WERI-Rb-1 (cell line): Measurements from ENCODE around the gene RBM33.

ENCODE experiments used
- DNase-seq: peaks from one replicate; pipeline ENCODE4 v3.0.0-alpha.2; 2020
- H3K27ac ChIP-seq: fragments of 250-450 bp; sonication (Bioruptor Pico); 2 replicates; pipeline ENCODE4 v1.5.1; 2020; ENCODE audit warnings: mild to moderate bottlenecking, moderate library complexity
- H3K27me3 ChIP-seq: fragments of 250-450 bp; sonication (Bioruptor Pico); 2 replicates; pipeline ENCODE4 v1.5.1; 2021; ENCODE audit warnings: mild to moderate bottlenecking, low read depth, moderate library complexity; ENCODE audit not compliant: insufficient read depth, severe bottlenecking
- H3K36me3 ChIP-seq: fragments of 250-450 bp; sonication (Bioruptor Pico); 2 replicates; pipeline ENCODE4 v1.5.1; 2020; ENCODE audit warnings: mild to moderate bottlenecking, moderate library complexity
- H3K4me3 ChIP-seq: 2 replicates; pipeline ENCODE4 v1.5.1; 2011; ENCODE audit warnings: low read depth, mild to moderate bottlenecking, control low read depth, low read length
- H3K9me3 ChIP-seq: fragments of 250-450 bp; sonication (Bioruptor Pico); 2 replicates; pipeline ENCODE4 v1.5.1; 2021; ENCODE audit warnings: mild to moderate bottlenecking, moderate library complexity; ENCODE audit not compliant: severe bottlenecking
- CTCF ChIP-seq: IDR thresholded peaks from 2 replicates; pipeline ENCODE4 v1.5.1; 2011; ENCODE audit warnings: low read depth, mild to moderate bottlenecking, control low read depth, inconsistent platforms, low read length

RBM33 gene

GRCh38 chr7:155733582-155734444, 89.4 kb downstream of the RBM33 start:
- no peaks in the 10 kb centered on the region for H3K9me3 ChIP-seq
- H3K4me3 ChIP-seq = no peak overlapping the region
- H3K36me3 ChIP-seq = peaks cover 42% of the 10 kb centered on the region
- no peak for DNase-seq
- H3K27ac ChIP-seq = no peak overlapping the region
- TF ChIP-seq CTCF = no peak
- H3K27me3 ChIP-seq = no peaks in the 10 kb centered on the region

GRCh38 chr7:155734445-155734809, 90.0 kb downstream of the RBM33 start:
- peaks cover 42% of the 10 kb centered on the region for H3K36me3 ChIP-seq
- TF ChIP-seq CTCF = no peak

GRCh38 chr7:155735442-155736115, 91.1 kb downstream of the RBM33 start:
- Histone ChIP-seq H3K27ac (no peak overlapping the region), H3K27me3 (no peaks in the 10 kb centered on the region), H3K4me3 (no peak overlapping the region), H3K9me3 (no peaks in the 10 kb centered on the region), H3K36me3 (peaks cover 42% of the 10 kb centered on the region)
- DNase-seq = no peak
- no peak for TF ChIP-seq CTCF

More at GRCh38 chr7:155734445-155734809, 90.0 kb downstream of the RBM33 start:
- no peak for DNase-seq
- Histone ChIP-seq H3K27me3 (no peaks in the 10 kb centered on the region), H3K9me3 (no peaks in the 10 kb centered on the region), H3K27ac (no peak overlapping the region), H3K4me3 (no peak overlapping the region)

GRCh38 chr7:155737590-155737989, 93.1 kb downstream of the RBM33 start:
- no peak for TF ChIP-seq CTCF
- Histone ChIP-seq H3K27me3 (no peaks in the 10 kb centered on the region), H3K36me3 (peaks cover 52% of the 10 kb centered on the region), H3K9me3 (no peaks in the 10 kb centered on the region), H3K4me3 (no peak overlapping the region), H3K27ac (no peak overlapping the region)
- no peak for DNase-seq

- peaks cover 56% of the 10 kb centered on the region for H3K36me3 ChIP-seq
- no peak overlapping the region for H3K27ac ChIP-seq
- TF ChIP-seq CTCF = no peak
These were observed 93.6 kb downstream of the RBM33 start for GRCh38 chr7:155738104-155738503.

More at GRCh38 chr7:155738104-155738503, 93.6 kb downstream of the RBM33 start:
- Histone ChIP-seq H3K27me3 (no peaks in the 10 kb centered on the region), H3K4me3 (no peak overlapping the region), H3K9me3 (no peaks in the 10 kb centered on the region)
- DNase-seq = no peak
